Cardiac muscle cell (in vitro differentiated cells and primary cell): ENCODE measurements around the gene COL15A1. TPM values are rescaled to one million over a fixed set of nuclear protein-coding genes. Genes with fewer than 3 reads are reported as not detected.
"Not testable (repeated sequence)": the region's sequence is repeated elsewhere in the genome, so short reads cannot be mapped to it uniquely, and the experiment has no call there.

Experiments
- DNase-seq, 2 donors: peaks; one replicate each; pipeline versions ENCODE4 v3.0.0 to v3.0.0-alpha.2; 2010 to 2017; ENCODE audit warnings: low read depth in 1 of 2, low spot score in 1 of 2
- H3K27ac ChIP-seq: fragments of 200-600 bp; sonication (generic); 2 replicates; pipeline ENCODE4 v1.5.1; 2016
- H3K27me3 ChIP-seq: fragments of 200-600 bp; sonication (generic); 2 replicates; pipeline ENCODE4 v1.6.0; 2016; ENCODE audit warnings: control low read depth
- H3K36me3 ChIP-seq: fragments of 200-600 bp; sonication (generic); 2 replicates; pipeline ENCODE4 v1.5.1; 2016; ENCODE audit warnings: control low read depth
- H3K4me1 ChIP-seq: fragments of 200-600 bp; sonication (generic); 2 replicates; pipeline ENCODE4 v1.8.1; 2017; ENCODE audit warnings: low read depth, mild to moderate bottlenecking, mixed run types
- H3K4me3 ChIP-seq: fragments of 200-600 bp; sonication (generic); 2 replicates; pipeline ENCODE4 v1.5.1; 2016; ENCODE audit warnings: mild to moderate bottlenecking
- H3K9me3 ChIP-seq: fragments of 200-600 bp; sonication (generic); 2 replicates; pipeline ENCODE4 v1.5.1; 2017; ENCODE audit warnings: low read depth, mild to moderate bottlenecking, control low read depth
- CTCF ChIP-seq: IDR thresholded peaks from 2 replicates; pipeline ENCODE4 v1.5.1; 2012; ENCODE audit warnings: low read depth, mild to moderate bottlenecking, low read length
- polyA plus RNA-seq: library from polyadenylated mRNA; unstranded; fragments of >200 nt; fragmentation: Nextera tagmentation; extraction: Ambion mirVana; gene quantifications from 2 replicates; pipeline ENCODE4 v1.2.1, GENCODE V29; 2016
- total RNA-seq: library from RNA; depleted of rRNA; stranded (reverse); fragments of >200 nt; gene quantifications from 2 replicates; pipeline ENCODE4 v1.2.3, GENCODE V29; 2016

Gene COL15A1
- total and polyA plus RNA-seq, 2 experiments from 2014 or later = 0.74 to 1.3 TPM

GRCh38 chr9:98909935-98910334 lies 33.8 kb upstream of the COL15A1 start:
- H3K9me3 ChIP-seq = no peaks in the 10 kb centered on the region
- TF ChIP-seq CTCF = no peak
- H3K36me3 ChIP-seq = no peaks in the 10 kb centered on the region
- no peaks in the 10 kb centered on the region for H3K27me3 ChIP-seq
- H3K27ac ChIP-seq = no peak overlapping the region
- no peaks in the 10 kb centered on the region for H3K4me1 ChIP-seq
- H3K4me3 ChIP-seq = no peak overlapping the region
- DNase-seq = no peak

- DNase-seq = no peak
- no peaks in the 10 kb centered on the region for H3K27me3 ChIP-seq
Measured at GRCh38 chr9:98911042-98911441, 32.7 kb upstream of the COL15A1 start.

GRCh38 chr9:98911738-98912137 lies 32.0 kb upstream of the COL15A1 start:
- H3K4me3 ChIP-seq, H3K36me3 ChIP-seq, DNase-seq, H3K9me3 ChIP-seq, H3K4me1 ChIP-seq, H3K27ac ChIP-seq, H3K27me3 ChIP-seq: not testable (repeated sequence)

More at GRCh38 chr9:98911042-98911441, 32.7 kb upstream of the COL15A1 start:
- H3K9me3 ChIP-seq = no peaks in the 10 kb centered on the region
- no peak for TF ChIP-seq CTCF
- no peak overlapping the region for H3K27ac ChIP-seq
- no peak overlapping the region for H3K4me3 ChIP-seq
- H3K4me1 ChIP-seq = no peaks in the 10 kb centered on the region
- no peaks in the 10 kb centered on the region for H3K36me3 ChIP-seq

GRCh38 chr9:98912450-98912849 lies 31.3 kb upstream of the COL15A1 start:
- Histone ChIP-seq H3K27ac (no peak overlapping the region), H3K4me1 (peaks cover 13% of the 10 kb centered on the region), H3K36me3 (no peaks in the 10 kb centered on the region), H3K9me3 (no peaks in the 10 kb centered on the region), H3K27me3 (no peaks in the 10 kb centered on the region), H3K4me3 (no peak overlapping the region)
- no peak for DNase-seq
- TF ChIP-seq CTCF = no peak

- no peak overlapping the region for H3K27ac ChIP-seq
- no peaks in the 10 kb centered on the region for H3K9me3 ChIP-seq
- no peak for DNase-seq
- TF ChIP-seq CTCF = no peak
- no peak overlapping the region for H3K4me3 ChIP-seq
- H3K36me3 ChIP-seq = no peaks in the 10 kb centered on the region
- no peaks in the 10 kb centered on the region for H3K27me3 ChIP-seq
- H3K4me1 ChIP-seq = peaks cover 18% of the 10 kb centered on the region
Measured at GRCh38 chr9:98913044-98913443, 30.7 kb upstream of the COL15A1 start.

- no peak for DNase-seq
- no peak overlapping the region for H3K27ac ChIP-seq
- no peak overlapping the region for H3K4me3 ChIP-seq
- H3K9me3 ChIP-seq = no peaks in the 10 kb centered on the region
- no peaks in the 10 kb centered on the region for H3K27me3 ChIP-seq
- peaks cover 18% of the 10 kb centered on the region for H3K4me1 ChIP-seq
- no peak for TF ChIP-seq CTCF
- H3K36me3 ChIP-seq = no peaks in the 10 kb centered on the region
Measured at GRCh38 chr9:98913705-98914104, 30.0 kb upstream of the COL15A1 start.
